Calu3 (cell line): ENCODE measurements around the gene LRIG3. TPM values are rescaled to one million over a fixed set of nuclear protein-coding genes. Genes with fewer than 3 reads are reported as not detected.
A peak's percentile ranks its signal among the peaks of the same experiment; 100 is the strongest.

Experiments
- BruUV-seq: library from RNA; stranded (reverse); fragments of 400-500 nt; replicated peaks from 2 replicates; lab custom pipeline; 2021; lab: Mats Ljungman, UMichigan
- CTCF ChIA-PET: fragments of 300-600 bp; sonication (Branson Sonifier 250); formaldehyde crosslinking; loops from one replicate; lab custom pipeline; 2022; ENCODE audit warnings: antibody characterized with exemption; lab: Charles Lee
- DNase-seq: peaks from one replicate; pipeline ENCODE4 v3.0.0; 2022
- H3K27ac Mint-ChIP-seq: one replicate; pipeline ENCODE4 v1.8.0; 2022; ENCODE audit warnings: mixed read lengths; ENCODE audit not compliant: unreplicated experiment
- H3K27me3 Mint-ChIP-seq: one replicate; pipeline ENCODE4 v1.8.0; 2022; ENCODE audit warnings: mixed read lengths; ENCODE audit not compliant: unreplicated experiment
- H3K36me3 Mint-ChIP-seq: one replicate; pipeline ENCODE4 v1.8.0; 2022; ENCODE audit warnings: mild to moderate bottlenecking, moderate library complexity, mixed read lengths; ENCODE audit not compliant: insufficient read depth, unreplicated experiment
- H3K4me1 Mint-ChIP-seq: one replicate; pipeline ENCODE4 v1.8.0; 2022; ENCODE audit warnings: mild to moderate bottlenecking, low read depth, mixed read lengths; ENCODE audit not compliant: unreplicated experiment
- H3K4me3 Mint-ChIP-seq: one replicate; pipeline ENCODE4 v1.8.0; 2022; ENCODE audit warnings: mild to moderate bottlenecking, low read depth, moderate library complexity, mixed read lengths; ENCODE audit not compliant: unreplicated experiment
- H3K9me3 Mint-ChIP-seq: one replicate; pipeline ENCODE4 v1.8.0; 2022; ENCODE audit warnings: low read depth, mixed read lengths; ENCODE audit not compliant: unreplicated experiment
- CTCF ChIP-seq: fragments of 200-600 bp; IDR thresholded peaks from one replicate; pipeline ENCODE4 v1.8.0; 2022; ENCODE audit warnings: antibody characterized with exemption; ENCODE audit not compliant: unreplicated experiment
- intact Hi-C: fragments of 100-400 bp; cut with micrococcal nuclease; formaldehyde crosslinking; loops from one replicate; pipeline ENCODE4 v1.10.0; 2022; ENCODE audit not compliant: unreplicated experiment
- total RNA-seq: library from RNA; stranded (reverse); gene quantifications from 2 replicates; pipeline ENCODE4 v1.2.3, GENCODE V29; 2022

LRIG3 gene
- total RNA-seq, 1 experiment from 2014 or later: 357 TPM

GRCh38 chr12:58926586-58926985 lies 6.3 kb upstream of the LRIG3 start:
- H3K27me3 Mint-ChIP-seq: no peaks in the 10 kb centered on the region
- H3K4me3 Mint-ChIP-seq: peak overlapping the region; percentile 69
- H3K4me1 Mint-ChIP-seq: peaks cover 72% of the 10 kb centered on the region
- H3K9me3 Mint-ChIP-seq: no peaks in the 10 kb centered on the region
- peaks cover 40% of the 10 kb centered on the region for H3K36me3 Mint-ChIP-seq
- no peak for TF ChIP-seq CTCF
- DNase-seq: no peak
- intact Hi-C loops: loop anchor here (10.0 kb wide), 1 partner anchor 382 kb away; no protein-coding TSS in a partner anchor
- BruUV-seq: no TSS peak
- peak overlapping the region; percentile 92 for H3K27ac Mint-ChIP-seq
- CTCF ChIA-PET: interaction anchor here (1.0 kb wide), 1 partner anchor 9 kb away, joined by 4 read pairs; no protein-coding TSS in a partner anchor

GRCh38 chr12:58925751-58926150 lies 5.4 kb upstream of the LRIG3 start:
- Mint-ChIP-seq H3K4me3 (peak overlapping the region; percentile 69), H3K27ac (peak overlapping the region; percentile 92)

GRCh38 chr12:58925111-58925611 lies 4.9 kb upstream of the LRIG3 start:
- CTCF ChIA-PET: interaction anchor here (0.8 to 1.4 kb wide), 8 partner anchors 10 to 385 kb away, joined by 3 to 4 read pairs (median 3); no protein-coding TSS in a partner anchor
- TF ChIP-seq CTCF: no peak
- BruUV-seq: no TSS peak
- Mint-ChIP-seq H3K27me3 (no peaks in the 10 kb centered on the region), H3K4me1 (peaks cover 59% of the 10 kb centered on the region), H3K27ac (peak overlapping the region; percentile 92), H3K36me3 (peaks cover 45% of the 10 kb centered on the region), H3K9me3 (no peaks in the 10 kb centered on the region), H3K4me3 (peak overlapping the region; percentile 69)
- no peak for DNase-seq
- intact Hi-C loops: loop anchor here (1.0 to 10.0 kb wide), 2 partner anchors 48 to 380 kb away; no protein-coding TSS in a partner anchor

More at GRCh38 chr12:58925751-58926150, 5.4 kb upstream of the LRIG3 start:
- CTCF ChIA-PET: interaction anchor here (0.8 to 1.4 kb wide), 8 partner anchors 9 to 385 kb away, joined by 3 to 4 read pairs (median 3); no protein-coding TSS in a partner anchor
- Mint-ChIP-seq H3K36me3 (peaks cover 40% of the 10 kb centered on the region), H3K27me3 (no peaks in the 10 kb centered on the region), H3K4me1 (peaks cover 64% of the 10 kb centered on the region), H3K9me3 (no peaks in the 10 kb centered on the region)
- BruUV-seq: no TSS peak
- no peak for DNase-seq
- TF ChIP-seq CTCF: no peak
- intact Hi-C loops: loop anchor here (1.0 to 10.0 kb wide), 2 partner anchors 48 to 381 kb away; no protein-coding TSS in a partner anchor

GRCh38 chr12:58924652-58925051 lies 4.3 kb upstream of the LRIG3 start:
- intact Hi-C loops: loop anchor here (1.0 to 10.0 kb wide), 2 partner anchors 47 to 380 kb away; no protein-coding TSS in a partner anchor
- no peaks in the 10 kb centered on the region for H3K27me3 Mint-ChIP-seq
- BruUV-seq: no TSS peak
- no peaks in the 10 kb centered on the region for H3K9me3 Mint-ChIP-seq
- H3K27ac Mint-ChIP-seq: peak overlapping the region; percentile 92
- CTCF ChIA-PET: interaction anchor here (0.8 to 1.4 kb wide), 5 partner anchors 11 to 384 kb away, joined by 3 to 4 read pairs (median 3); no protein-coding TSS in a partner anchor
- H3K4me1 Mint-ChIP-seq: peaks cover 59% of the 10 kb centered on the region
- peak overlapping the region; percentile 69 for H3K4me3 Mint-ChIP-seq
- no peak for TF ChIP-seq CTCF
- H3K36me3 Mint-ChIP-seq: peaks cover 50% of the 10 kb centered on the region
- no peak for DNase-seq
